HepG2 (cell line): ENCODE measurements around the gene GRM4. TPM values are rescaled to one million over a fixed set of nuclear protein-coding genes. Genes with fewer than 3 reads are reported as not detected.

Experiments
- ATAC-seq: fragments of 200-7000 bp; cut with Tn5 transposase; 3 replicates; pipeline ENCODE4 v1.9.1; 2020; ENCODE audit warnings: mild to moderate bottlenecking, moderate library complexity
- BruUV-seq: library from RNA; stranded (reverse); fragments of 400-500 nt; replicated peaks from 2 replicates; lab custom pipeline; 2021; lab: Mats Ljungman, UMichigan
- CTCF ChIA-PET: fragments of 300-600 bp; formaldehyde crosslinking; extraction: SDS; loops from one replicate; lab custom pipeline; 2021; ENCODE audit warnings: low total read pairs, inconsistent platforms, low intra/inter-chr PET ratio; lab: Yijun Ruan, JAX
- POLR2A ChIA-PET: fragments of 350-600 bp; sonication (Branson Sonifier 250); formaldehyde crosslinking; loops from one replicate; lab custom pipeline; 2020; ENCODE audit warnings: antibody characterized with exemption, inconsistent platforms; lab: Yijun Ruan, JAX
- DNase-seq: peaks from one replicate; pipeline ENCODE4 v3.0.0-alpha.2; 2015; ENCODE audit warnings: low spot score
- FAIRE-seq: peaks from 3 replicates; lab custom pipeline; 2011; peaks lifted over from hg19 to GRCh38; lab: Jason Lieb, UNC
- H2AFZ ChIP-seq: one replicate; pipeline ENCODE4 v1.6.1; 2011; ENCODE audit warnings: low read length, inconsistent platforms
- H3K27ac ChIP-seq: fragments of 300-600 bp; 3 replicates; pipeline ENCODE4 v1.8.0; 2011; ENCODE audit warnings: mixed run types, mild to moderate bottlenecking, mixed read lengths, low read length, inconsistent platforms; ENCODE audit not compliant: insufficient read depth; ENCODE audit errors: extremely low read length
- H3K27me3 ChIP-seq, 2 experiments: fragments of 200-600 bp in 1 of 2; 2 replicates in 1 of 2; 3 replicates in 1 of 2; pipeline versions ENCODE4 v1.6.0 to v1.8.0; 2011; ENCODE audit warnings: low read length in 2 of 2, mild to moderate bottlenecking in 2 of 2, moderate library complexity in 2 of 2, inconsistent platforms in 1 of 2; ENCODE audit not compliant: insufficient read depth in 2 of 2, control insufficient read depth in 1 of 2
- H3K36me3 ChIP-seq, 2 experiments: fragments of 200-600 bp in 1 of 2; replicated peaks in 1 of 2; 2 replicates in 1 of 2; 3 replicates in 1 of 2; pipeline versions ENCODE4 v1.5.1 to v1.8.0; 2011; ENCODE audit warnings: low read length in 2 of 2, inconsistent platforms in 1 of 2; ENCODE audit not compliant: insufficient read depth in 2 of 2, control insufficient read depth in 1 of 2
- H3K4me1 ChIP-seq: 2 replicates; pipeline ENCODE4 v1.5.1; 2012; ENCODE audit warnings: low read length, inconsistent platforms; ENCODE audit not compliant: insufficient read depth
- H3K4me2 ChIP-seq: 2 replicates; pipeline ENCODE4 v1.6.0; 2011; ENCODE audit warnings: low read depth, low read length, inconsistent platforms
- H3K4me3 ChIP-seq, 3 experiments: fragments of 200-600 bp in 1 of 3; sonication (generic), shearing (Covaris generic) in 1 of 3; replicated peaks in 1 of 3; 2 replicates each; pipeline ENCODE4 v1.5.1; 2011 to 2016; ENCODE audit warnings: low read length in 3 of 3, inconsistent platforms in 2 of 3, low read depth in 2 of 3, mild to moderate bottlenecking in 2 of 3, control low read depth in 1 of 3, mixed read lengths in 1 of 3; ENCODE audit not compliant: insufficient read depth in 1 of 3
- H3K79me2 ChIP-seq: one replicate; pipeline ENCODE4 v1.6.1; 2011; ENCODE audit warnings: low read length, inconsistent platforms; ENCODE audit not compliant: insufficient read depth
- H3K9ac ChIP-seq: 2 replicates; pipeline ENCODE4 v1.6.0; 2011; ENCODE audit warnings: mild to moderate bottlenecking, low read depth, low read length, inconsistent platforms; ENCODE audit not compliant: insufficient read depth
- H3K9me3 ChIP-seq: 2 replicates; pipeline ENCODE4 v1.5.1; 2012; ENCODE audit warnings: mild to moderate bottlenecking, low read length
- H4K20me1 ChIP-seq: 2 replicates; pipeline ENCODE4 v1.6.0; 2011; ENCODE audit warnings: inconsistent platforms, mild to moderate bottlenecking, low read length, moderate library complexity; ENCODE audit not compliant: insufficient read depth
- ZNF563 ChIP-seq: sonication (generic); formaldehyde crosslinking; IDR thresholded peaks from 2 replicates; pipeline ENCODE4 v1.8.0; 2022; ENCODE audit warnings: mild to moderate bottlenecking, moderate library complexity, missing genetic modification reagents
- WGBS: methylation state at CpG from one replicate; pipeline ENCODE4 v1.1.6; 2017; ENCODE audit warnings: low lambda C conversion rate; 5-methylcytosine and 5-hydroxymethylcytosine counted together
- in situ Hi-C: cut with HindIII; loops from 2 replicates; pipeline ENCODE4 v1.10.0; 2017; ENCODE audit warnings: low pct_unique_long_range_greater_than_20kb; ENCODE audit not compliant: extremely low pct_ligation_motif_present
- intact Hi-C: fragments of 100-400 bp; cut with micrococcal nuclease; formaldehyde crosslinking; loops from one replicate; pipeline ENCODE4 v1.10.0; 2022; ENCODE audit not compliant: unreplicated experiment
- polyA plus RNA-seq, 8 experiments: library from polyadenylated mRNA; depleted of rRNA in 3 of 8; stranded (reverse) in 7 of 8; unstranded in 1 of 8; fragments of >200 nt; fragmentation: Illumina TruSeq in 4 of 8; extraction: Trizol in 4 of 8; gene quantifications; 2 replicates each; pipeline versions ENCODE4 v1.2.1 to v1.2.3, GENCODE V29; 2011 to 2016; ENCODE audit warnings: low read depth in 4 of 8, missing spikeins in 1 of 8, mixed read lengths in 1 of 8; ENCODE audit not compliant: insufficient read depth in 1 of 8
- total RNA-seq, 5 experiments: library from RNA; depleted of rRNA; stranded (reverse); fragments of >200 nt; fragmentation: Illumina TruSeq; extraction: Trizol; gene quantifications; 2 replicates each; pipeline ENCODE4 v1.2.3, GENCODE V29; 2016; ENCODE audit warnings: low read depth in 1 of 5
- TF ChIP-seq, protein P1 (sequence below): sonication (generic); formaldehyde crosslinking; IDR thresholded peaks from 2 replicates; pipeline ENCODE4 v1.5.0; 2020; ENCODE audit warnings: mild to moderate bottlenecking, missing genetic modification reagents, moderate library complexity
- TF ChIP-seq, protein P2 (sequence below): sonication (generic); formaldehyde crosslinking; IDR thresholded peaks from 2 replicates; pipeline ENCODE4 v1.4.0; 2020; ENCODE audit warnings: mild to moderate bottlenecking, missing genetic modification reagents

GRM4 gene
- total and polyA plus RNA-seq, 2 of the 13 experiments (the other 11 are each of a cell fraction or from before 2014, with no cell fraction given), result not detected

DNA sequence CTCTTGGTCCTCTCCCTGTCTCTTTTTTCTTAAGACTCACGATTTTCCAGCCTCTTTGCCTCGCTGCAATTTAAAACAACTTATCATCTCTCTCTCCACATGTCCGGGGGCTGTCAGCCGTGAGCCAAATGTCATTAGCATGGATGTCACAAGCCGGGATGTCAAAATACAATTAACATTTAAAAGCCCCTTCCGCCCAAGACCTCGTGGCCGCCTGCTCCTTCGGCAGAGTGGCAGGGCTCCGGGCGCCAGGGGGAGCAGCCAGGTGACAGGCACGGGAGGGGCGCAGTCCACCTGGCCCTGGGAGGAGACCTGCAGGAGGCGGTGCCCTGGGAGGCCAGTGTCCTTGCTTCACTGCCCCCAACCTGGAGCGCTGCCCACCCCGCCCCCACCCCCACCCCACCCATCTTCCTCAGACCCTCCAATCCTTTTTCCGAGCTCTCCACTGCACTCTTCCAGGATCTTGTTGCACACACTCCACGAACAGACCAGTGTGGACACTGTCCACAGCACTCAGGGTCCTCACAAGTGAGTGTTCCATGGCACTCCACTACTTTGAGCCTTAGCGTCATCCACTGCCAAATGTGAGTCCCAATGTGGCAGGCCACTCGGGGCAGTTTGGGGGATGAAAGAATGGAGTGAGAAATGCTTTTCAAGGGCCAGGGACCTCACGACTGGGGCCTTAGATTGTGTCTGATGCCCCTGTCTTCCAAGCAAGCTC lies 5.6 kb upstream of the GRM4 start:
- FAIRE-seq, result no peak
- H2AFZ ChIP-seq, result no peak overlapping the region
- BruUV-seq, result no TSS peak
- CTCF ChIA-PET, result no interaction called here
- POLR2A ChIA-PET, result no interaction called here
- no peaks in the 10 kb centered on the region for H3K9me3 ChIP-seq
- no peaks in the 10 kb centered on the region for H3K79me2 ChIP-seq
- H3K9ac ChIP-seq, result no peak overlapping the region
- in situ Hi-C loops (loop anchor here (10.0 kb wide), 1 partner anchor 387 kb away; no protein-coding TSS in a partner anchor), intact Hi-C loops (no loop called here)
- ATAC-seq, result 0 out of 3 replicates have a peak, but pooled peaks have one; percentile 24
- DNase-seq, result no peak
- TF ChIP-seq ZNF563 (CRISPR knock-in tag), result no peak
- TF ChIP-seq, protein P1, sequence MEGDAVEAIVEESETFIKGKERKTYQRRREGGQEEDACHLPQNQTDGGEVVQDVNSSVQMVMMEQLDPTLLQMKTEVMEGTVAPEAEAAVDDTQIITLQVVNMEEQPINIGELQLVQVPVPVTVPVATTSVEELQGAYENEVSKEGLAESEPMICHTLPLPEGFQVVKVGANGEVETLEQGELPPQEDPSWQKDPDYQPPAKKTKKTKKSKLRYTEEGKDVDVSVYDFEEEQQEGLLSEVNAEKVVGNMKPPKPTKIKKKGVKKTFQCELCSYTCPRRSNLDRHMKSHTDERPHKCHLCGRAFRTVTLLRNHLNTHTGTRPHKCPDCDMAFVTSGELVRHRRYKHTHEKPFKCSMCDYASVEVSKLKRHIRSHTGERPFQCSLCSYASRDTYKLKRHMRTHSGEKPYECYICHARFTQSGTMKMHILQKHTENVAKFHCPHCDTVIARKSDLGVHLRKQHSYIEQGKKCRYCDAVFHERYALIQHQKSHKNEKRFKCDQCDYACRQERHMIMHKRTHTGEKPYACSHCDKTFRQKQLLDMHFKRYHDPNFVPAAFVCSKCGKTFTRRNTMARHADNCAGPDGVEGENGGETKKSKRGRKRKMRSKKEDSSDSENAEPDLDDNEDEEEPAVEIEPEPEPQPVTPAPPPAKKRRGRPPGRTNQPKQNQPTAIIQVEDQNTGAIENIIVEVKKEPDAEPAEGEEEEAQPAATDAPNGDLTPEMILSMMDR (CRISPR knock-in tag), result peak; percentile 25; the same call in 1 of the 2 replicates
- TF ChIP-seq, protein P2, sequence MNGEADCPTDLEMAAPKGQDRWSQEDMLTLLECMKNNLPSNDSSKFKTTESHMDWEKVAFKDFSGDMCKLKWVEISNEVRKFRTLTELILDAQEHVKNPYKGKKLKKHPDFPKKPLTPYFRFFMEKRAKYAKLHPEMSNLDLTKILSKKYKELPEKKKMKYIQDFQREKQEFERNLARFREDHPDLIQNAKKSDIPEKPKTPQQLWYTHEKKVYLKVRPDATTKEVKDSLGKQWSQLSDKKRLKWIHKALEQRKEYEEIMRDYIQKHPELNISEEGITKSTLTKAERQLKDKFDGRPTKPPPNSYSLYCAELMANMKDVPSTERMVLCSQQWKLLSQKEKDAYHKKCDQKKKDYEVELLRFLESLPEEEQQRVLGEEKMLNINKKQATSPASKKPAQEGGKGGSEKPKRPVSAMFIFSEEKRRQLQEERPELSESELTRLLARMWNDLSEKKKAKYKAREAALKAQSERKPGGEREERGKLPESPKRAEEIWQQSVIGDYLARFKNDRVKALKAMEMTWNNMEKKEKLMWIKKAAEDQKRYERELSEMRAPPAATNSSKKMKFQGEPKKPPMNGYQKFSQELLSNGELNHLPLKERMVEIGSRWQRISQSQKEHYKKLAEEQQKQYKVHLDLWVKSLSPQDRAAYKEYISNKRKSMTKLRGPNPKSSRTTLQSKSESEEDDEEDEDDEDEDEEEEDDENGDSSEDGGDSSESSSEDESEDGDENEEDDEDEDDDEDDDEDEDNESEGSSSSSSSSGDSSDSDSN (CRISPR knock-in tag), result no peak
- H3K36me3 ChIP-seq, result no peaks in the 10 kb centered on the region
- H3K27me3 ChIP-seq, result peaks cover 11 to 65% of the 10 kb centered on the region in 2 experiments
- 6% methylated on average over 19 of the region's 21 CpGs for WGBS
- H3K4me2 ChIP-seq, result no peak overlapping the region
- no peaks in the 10 kb centered on the region; the same call in 1 of the 2 replicates for H3K4me1 ChIP-seq
- H4K20me1 ChIP-seq, result no peaks in the 10 kb centered on the region; the same call in 1 of the 2 replicates
- no peak overlapping the region for H3K27ac ChIP-seq
- no peak overlapping the region for H3K4me3 ChIP-seq
